ENCODE results near the gene ARMC2.
"Not testable (repeated sequence)": the region's sequence is repeated elsewhere in the genome, so short reads cannot be mapped to it uniquely, and the experiment has no call there.

ARMC2 gene

GRCh38 chr6:108916026-108916686 is 67.9 kb downstream of the ARMC2 start:
- no peak for DNase-seq (ENCODE audit: low read depth)

DNA sequence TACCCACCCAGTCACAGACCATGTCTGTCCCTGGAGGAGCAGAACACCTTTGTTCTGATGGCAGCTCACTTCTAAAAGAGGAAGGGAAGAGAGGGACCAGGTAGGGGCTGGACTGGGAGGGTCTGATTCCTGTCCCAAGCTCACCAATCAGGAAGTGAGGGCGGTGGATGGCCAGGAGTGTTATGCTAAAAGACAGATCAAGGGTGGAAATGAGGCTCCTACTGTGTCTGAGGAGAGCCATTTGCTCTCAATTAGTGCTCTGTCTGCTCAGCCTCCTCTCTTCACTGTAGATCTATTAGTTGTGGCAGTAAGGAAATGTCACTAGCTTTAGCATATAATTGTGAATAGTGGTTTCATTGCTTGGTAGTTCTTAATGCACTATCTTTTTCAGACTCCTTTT is 72.5 kb downstream of the ARMC2 start:
- DNase-seq (ENCODE audit: low read depth): no peak

GRCh38 chr6:108921547-108922361 is 73.5 kb downstream of the ARMC2 start:
- no peak for DNase-seq (ENCODE audit: low read depth)

DNA sequence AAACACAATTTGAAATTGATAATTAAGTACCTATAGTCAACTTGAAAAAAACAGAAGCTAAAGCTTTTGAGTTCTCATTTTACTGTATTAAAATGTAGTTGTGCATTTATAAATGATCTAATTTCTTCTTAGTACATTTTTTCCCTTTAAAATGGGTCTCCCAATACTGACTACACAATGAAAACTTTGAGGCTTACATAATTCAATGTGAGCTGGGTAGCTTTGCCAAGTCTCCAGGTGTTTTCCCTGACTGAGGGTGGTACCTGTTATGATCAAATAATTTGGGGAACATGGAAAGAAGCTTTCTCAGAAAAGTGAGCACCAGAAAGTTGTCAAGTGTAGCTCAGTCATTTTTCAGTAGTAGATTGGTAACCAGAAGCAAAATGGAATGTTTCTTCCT is 74.3 kb downstream of the ARMC2 start:
- DNase-seq (ENCODE audit: low read depth): no peak

DNA sequence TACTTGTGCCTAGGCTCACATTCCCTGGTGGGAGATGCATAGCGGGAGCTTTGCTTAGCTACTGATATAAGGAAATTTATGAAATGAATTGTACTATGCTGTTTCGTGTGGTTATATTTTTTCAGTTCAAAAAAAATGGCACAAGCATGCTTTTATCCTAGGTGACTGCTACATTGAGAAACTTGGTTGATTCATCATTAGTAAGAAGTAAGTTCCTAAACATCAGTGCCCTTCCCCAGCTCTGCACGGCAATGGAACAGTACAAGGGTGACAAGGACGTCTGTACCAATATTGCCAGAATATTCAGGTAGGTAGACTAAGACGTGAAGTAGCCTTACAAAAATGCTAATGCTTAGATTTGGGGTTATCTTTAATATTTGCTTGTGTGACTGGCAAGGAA is 79.7 kb downstream of the ARMC2 start:
- no peak for DNase-seq (ENCODE audit: low read depth)

DNA sequence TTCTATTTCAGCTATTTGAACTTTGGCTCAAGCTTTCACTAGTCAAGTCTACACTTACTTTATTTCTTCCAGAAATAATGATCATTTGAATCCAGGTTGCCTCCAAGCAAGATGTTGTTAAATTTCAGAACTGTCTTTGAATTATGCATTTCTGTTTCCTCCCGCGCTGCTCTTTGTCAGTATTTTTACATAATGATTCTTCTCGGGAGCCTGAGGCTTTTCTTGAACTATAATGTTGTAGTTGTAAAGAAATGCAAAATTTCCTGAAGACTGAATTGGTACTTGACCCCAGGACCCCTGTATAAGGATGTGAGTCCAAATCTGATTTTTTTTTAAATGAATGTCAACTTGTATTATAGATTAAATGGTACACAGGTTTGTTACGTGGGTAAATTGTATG is 80.4 kb downstream of the ARMC2 start:
- DNase-seq (ENCODE audit: low read depth): no peak

DNA sequence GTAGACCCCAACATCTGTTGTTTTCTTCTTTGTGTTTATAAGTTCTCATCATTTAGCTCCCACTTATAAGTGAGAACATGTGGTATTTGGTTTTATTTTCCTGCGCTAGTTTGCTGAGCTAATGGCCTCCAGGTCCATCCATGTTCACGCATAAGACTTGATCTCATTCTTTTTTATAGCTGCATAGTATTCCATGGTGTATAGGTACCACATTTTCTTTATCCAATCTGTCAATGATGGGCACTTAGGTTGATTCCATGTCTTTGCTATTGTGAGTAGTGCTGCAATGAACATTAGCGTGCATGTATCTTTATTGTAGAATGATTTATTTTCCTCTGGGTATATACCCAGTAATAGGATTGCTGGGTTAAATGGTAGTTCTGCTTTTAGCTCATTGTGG is 82.9 kb downstream of the ARMC2 start:
- DNase-seq (ENCODE audit: low read depth): not testable (repeated sequence)

- DNase-seq (ENCODE audit: low read depth): no peak
These were observed 88.9 kb downstream of the ARMC2 start for GRCh38 chr6:108937170-108937569.

- no peak for DNase-seq (ENCODE audit: low read depth)
These were observed 92.5 kb downstream of the ARMC2 start for GRCh38 chr6:108940741-108941140.

DNA sequence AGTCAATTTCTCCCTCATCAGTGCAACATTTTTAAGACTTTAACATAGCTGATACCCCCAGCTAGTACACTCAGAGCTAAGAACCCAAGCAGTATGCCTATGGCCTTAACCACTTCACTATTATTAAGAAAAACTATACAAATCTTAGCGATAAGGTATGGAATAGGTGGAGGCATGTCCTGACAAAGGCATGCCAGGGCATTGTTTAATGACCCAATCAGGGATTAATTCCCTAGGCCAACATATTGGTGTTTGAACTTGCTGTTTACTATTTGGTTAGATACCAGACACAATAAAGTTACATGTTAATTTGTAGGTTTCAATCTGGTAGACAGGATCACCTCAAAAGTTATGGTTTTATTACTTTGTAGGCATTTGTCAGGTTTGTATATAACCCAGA is 93.1 kb downstream of the ARMC2 start:
- DNase-seq (ENCODE audit: low read depth): no peak

GRCh38 chr6:108941859-108942258 is 93.6 kb downstream of the ARMC2 start:
- DNase-seq (ENCODE audit: low read depth): no peak

DNA sequence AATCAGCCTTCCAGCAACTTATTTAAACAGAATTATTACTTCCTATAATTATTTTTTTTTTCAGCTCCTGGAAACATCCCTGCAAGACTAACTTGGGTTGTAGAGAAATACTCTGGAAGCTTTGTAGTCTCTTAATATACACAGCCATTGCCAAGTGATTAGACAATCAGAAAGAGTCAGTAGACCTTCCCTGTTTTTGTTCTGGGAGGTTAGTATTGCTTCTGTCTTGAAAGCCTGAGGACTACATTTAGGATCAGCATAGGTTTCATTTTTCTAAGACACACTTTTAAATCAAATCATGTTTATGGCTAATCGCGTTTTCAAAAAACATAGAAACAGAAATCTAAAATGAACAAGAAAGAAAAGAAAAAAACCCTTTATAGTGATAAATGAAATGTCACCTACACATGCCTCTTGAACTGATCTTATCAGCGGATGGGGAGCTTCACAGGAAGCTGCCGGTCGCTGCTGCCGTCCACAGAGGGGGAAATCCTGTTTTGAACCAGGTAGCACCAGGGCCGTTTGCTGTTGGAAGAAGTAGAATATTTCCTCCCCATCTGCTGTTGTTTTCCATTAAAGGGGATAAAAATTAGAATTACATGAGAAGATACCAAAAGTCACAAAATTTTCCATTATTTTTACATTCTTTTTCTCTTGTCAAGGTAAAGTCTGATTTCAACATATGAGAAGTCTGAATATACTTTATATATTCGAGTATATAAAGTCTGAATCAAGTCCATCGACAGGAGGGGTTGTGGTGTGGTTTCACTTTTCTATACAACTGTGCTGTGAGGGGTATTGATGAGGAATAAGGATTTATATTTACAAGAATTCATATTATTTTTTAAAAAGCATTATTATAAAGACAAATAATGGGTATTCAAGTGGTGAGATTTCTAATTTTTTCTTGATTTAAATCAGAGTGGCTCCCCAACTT is 94.6 kb downstream of the ARMC2 start:
- no peak for DNase-seq (ENCODE audit: low read depth)

DNA sequence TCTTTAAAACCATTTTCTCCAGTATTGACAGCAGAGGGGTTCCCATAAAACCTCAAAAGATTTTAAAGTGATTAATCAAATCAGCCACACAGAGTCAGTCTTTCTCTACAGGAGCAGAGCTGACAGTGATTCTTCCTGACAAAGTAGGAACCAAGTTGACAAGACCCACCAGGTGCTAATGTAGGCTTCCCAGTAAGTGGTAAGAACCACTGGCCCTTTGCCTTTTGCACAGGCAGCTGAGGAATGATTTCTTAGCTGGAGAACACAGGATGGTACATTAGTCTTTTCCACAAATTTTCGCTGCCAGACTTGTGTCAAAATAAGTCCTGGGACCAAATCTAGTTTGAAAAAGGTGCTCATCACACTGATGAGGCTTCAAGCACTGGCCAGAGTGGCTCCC is 95.8 kb downstream of the ARMC2 start:
- DNase-seq (ENCODE audit: low read depth): no peak

DNA sequence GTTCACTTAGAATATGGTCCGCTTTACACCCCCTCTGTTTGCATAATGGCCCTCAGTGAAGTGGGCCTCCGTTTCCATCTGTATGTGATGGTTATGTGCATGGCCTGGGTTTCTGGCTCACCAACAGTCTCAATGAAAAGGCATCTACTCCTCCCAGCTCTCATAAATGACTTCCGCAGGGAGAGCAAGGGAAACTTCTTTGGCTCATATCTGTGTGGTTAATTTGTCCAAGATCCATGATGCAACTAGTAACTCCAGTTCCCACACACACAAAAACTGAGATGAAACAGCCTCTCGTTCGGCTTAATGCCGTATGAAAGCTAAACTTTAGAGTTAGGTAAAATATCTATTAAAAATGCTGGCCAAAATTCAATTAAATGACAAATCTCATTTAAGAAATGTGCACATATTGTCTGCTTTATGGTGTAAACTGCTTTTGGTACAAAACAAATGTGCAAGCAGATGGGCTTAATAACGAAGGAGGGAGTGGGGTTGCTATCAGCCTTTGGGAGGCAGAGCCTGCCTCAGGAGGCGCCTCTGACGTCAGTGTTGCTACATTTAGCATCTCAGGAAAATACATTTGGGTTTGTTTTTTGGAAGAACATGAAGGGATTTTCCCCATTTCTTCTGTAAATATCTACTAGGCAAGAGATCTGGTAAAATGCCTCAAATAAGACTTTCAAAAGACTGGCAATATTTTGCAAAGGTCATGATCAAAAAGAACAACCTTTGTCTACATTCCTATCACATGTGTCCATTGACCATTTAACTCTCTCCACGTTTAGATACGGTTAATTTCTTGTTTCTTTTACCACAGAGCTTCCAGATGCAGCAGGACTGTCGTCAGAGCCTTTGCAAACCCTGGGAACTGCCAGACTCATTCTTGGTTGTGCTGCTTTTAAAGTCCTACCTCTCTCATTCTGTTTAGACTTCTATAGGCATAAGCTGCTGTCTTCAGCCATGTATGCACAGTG is 96.8 kb downstream of the ARMC2 start:
- no peak for DNase-seq (ENCODE audit: low read depth)

DNA sequence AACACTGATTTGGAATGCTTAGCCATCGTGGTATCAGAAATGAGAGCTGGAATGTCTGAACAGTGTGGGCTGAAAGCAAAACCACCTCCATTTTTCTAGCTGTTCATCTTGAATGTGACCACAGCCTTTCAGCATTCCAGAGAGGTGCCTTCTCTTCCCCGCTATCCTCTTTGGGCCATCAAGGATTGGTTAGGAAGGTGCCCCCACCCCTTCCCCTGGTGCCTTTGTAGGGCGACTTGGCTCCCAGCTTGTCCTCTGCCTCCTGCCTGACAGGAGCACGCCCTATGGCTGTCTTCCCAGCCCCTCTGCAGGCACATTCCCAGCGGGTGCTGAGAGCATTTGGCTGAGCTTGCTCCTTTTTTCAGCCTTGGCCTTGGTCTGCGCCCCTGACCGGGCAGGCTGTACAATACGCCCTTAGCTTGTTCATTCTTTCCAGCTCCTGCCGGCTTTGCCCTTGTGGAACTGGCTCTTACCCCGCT is 97.5 kb downstream of the ARMC2 start:
- no peak for DNase-seq (ENCODE audit: low read depth)

DNA sequence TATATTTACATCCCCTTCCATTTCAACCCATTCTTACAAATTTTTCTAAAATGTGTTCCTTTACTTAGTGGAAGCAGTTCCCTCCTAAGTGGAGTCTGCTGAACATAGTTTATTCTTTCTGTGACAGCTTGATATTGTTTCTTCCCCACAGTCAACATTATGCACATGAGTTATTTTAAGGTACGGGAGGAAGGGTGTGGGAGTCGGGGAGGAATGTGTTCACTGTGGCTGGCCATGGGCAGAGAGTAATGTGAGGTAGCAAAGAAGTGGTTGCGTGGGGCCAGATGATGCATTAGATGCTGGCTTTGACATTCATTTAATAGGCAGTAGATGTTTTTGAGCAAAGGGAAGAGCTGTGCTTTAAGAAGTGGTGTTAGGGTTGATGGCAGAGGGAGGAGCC is 98.5 kb downstream of the ARMC2 start:
- no peak for DNase-seq (ENCODE audit: low read depth)

DNA sequence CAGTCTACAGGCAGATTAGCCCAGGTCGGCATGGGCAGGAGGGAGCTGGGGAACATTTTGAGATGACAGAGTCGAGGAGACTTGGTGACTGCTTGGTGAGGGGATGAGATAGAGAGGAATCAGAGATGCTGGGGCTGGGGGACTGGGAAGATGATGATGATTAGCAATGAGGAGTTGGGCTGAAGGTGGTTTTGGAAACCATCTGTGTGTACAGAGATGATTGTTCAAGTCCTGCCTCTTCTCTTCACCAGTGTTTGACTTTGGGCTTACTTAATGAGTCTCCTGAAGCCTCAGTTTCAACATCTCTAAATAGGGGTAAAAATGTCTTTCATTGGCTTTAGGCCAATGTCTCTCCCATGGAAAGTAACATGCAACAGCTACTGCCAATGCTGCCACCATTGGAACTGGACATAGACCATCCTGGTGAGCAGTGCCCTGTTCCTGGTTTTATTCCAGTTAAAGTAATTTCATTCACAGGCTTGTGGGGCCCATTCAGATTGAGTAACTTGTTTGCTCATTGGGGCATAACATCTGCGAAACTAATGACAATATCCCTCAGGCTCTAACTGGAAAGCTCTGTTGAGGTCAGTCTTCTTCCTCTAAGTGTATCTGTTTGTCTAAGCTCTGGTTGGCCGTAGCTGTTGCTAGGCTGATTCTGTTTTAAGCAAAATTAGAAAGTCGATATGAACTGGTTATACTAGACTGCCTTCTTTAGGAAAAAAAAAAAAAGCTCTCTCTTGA is 99.1 kb downstream of the ARMC2 start:
- DNase-seq (ENCODE audit: low read depth): no peak

DNA sequence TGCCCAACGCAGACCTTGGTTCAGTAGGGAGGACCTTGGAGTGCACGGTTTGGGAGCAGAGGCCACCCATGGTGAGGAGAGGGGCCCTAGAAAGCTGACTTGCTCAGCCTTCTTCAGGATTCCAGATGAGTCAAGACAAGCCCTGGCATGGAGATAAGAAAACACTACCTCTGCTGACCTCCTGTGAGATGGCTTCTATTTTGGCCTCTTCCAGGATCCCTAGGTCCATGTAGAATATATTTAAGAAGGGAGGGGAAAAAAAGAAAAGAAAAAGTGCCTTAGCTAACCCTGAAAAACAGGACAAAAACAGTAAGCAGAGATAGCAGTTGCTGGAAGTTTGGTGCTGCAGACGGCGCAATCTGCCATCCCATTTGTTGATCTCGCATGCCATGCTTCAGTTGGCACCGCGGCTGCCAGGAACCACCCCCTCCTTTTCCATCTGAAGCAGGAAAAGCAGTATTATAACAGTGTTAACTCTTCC is 100.0 kb downstream of the ARMC2 start:
- no peak for DNase-seq (ENCODE audit: low read depth)

GRCh38 chr6:108951351-108951953 is 103.2 kb downstream of the ARMC2 start:
- no peak for DNase-seq (ENCODE audit: low read depth)

Data from stimulated activated CD8-positive, alpha-beta memory T cell treated with anti-CD3 and anti-CD28 coated beads, Interleukin-7, amount 100 ng/mL, for 24 hours (primary cell).